ENCODE results near the gene IL1R2. TPM values are rescaled to one million over a fixed set of nuclear protein-coding genes. Genes with fewer than 3 reads are reported as not detected.

Gene IL1R2
- total and polyA plus RNA-seq, 9 of the 15 experiments (the other 6 are each of a cell fraction or from before 2014, with no cell fraction given), result 0.13 TPM; not detected in 8

- ChIA-PET POLR2A (no interaction called here), CTCF (ENCODE audit: low intra/inter-chr PET ratio) (no interaction called here)
- H3K9me1 ChIP-seq (ENCODE audit: control insufficient read depth, insufficient read depth, low read length), result no peaks in the 10 kb centered on the region
- H3K4me2 ChIP-seq (ENCODE audit: insufficient read depth, low read length), result no peak overlapping the region
- WGBS (ENCODE audit: insufficient coverage, low coverage, missing lambda C conversion rate), result 13% methylated on average over 1 of the region's 1 CpG
- H3K9me3 ChIP-seq (replicated peaks; ENCODE audit: control insufficient read depth, insufficient read depth, low read depth, low read length), result no peaks in the 10 kb centered on the region
- H3K9ac ChIP-seq (ENCODE audit: insufficient read depth in 1 of 2, low read depth in 2 of 2, low read length in 2 of 2), result no peak overlapping the region
- no peaks in the 10 kb centered on the region for H3K36me3 ChIP-seq (ENCODE audit: control insufficient read depth, insufficient read depth, low read length)
- H3K27me3 ChIP-seq (ENCODE audit: control insufficient read depth in 2 of 2, insufficient read depth in 2 of 2, low read length in 2 of 2), result peaks cover 2 to 9% of the 10 kb centered on the region in 2 experiments; a peak in 3 of 5 replicates
- H2AFZ ChIP-seq (ENCODE audit: low read depth, low read length), result no peak overlapping the region
- ATAC-seq (no peak), FAIRE-seq (no peak), DNase-seq (ENCODE audit: extremely low read depth in 1 of 4, low spot score in 3 of 4) (no peak)
- in situ Hi-C loops (cut with MboI), result loop anchor here (10.0 kb wide), 1 partner anchor 341 kb away; the partner anchor contains the start of gene IL18R1
- no peaks in the 10 kb centered on the region for H3K79me2 ChIP-seq (ENCODE audit: control insufficient read depth, insufficient read depth, low read length)
- no TSS peak for BruUV-seq (replicated peaks)
- H4K20me1 ChIP-seq (replicated peaks; ENCODE audit: control insufficient read depth, insufficient read depth, low read length), result no peaks in the 10 kb centered on the region
- H3K27ac ChIP-seq (ENCODE audit: extremely low read depth, low read depth, low read length), result no peak overlapping the region
- TF ChIP-seq ARHGAP35 (IDR thresholded peaks at IDR 0.05; ENCODE audit: partially characterized antibody), result no peak
- no peak for TF ChIP-seq PBX2 (CRISPR knock-in tag; IDR thresholded peaks at IDR 0.05; ENCODE audit: low read depth)
- TF ChIP-seq PBX2 (tag; conservative IDR thresholded peaks at IDR 0.05; ENCODE audit: low read depth), result no peak
- no peak for TF ChIP-seq CCAR2 (IDR thresholded peaks at IDR 0.05; ENCODE audit: low read depth, low read length)
- no peak for TF ChIP-seq SMAD1 (IDR thresholded peaks at IDR 0.05; ENCODE audit: low read depth, low read length, partially characterized antibody)
- TF ChIP-seq ZSCAN32 (CRISPR knock-in tag; IDR thresholded peaks at IDR 0.05), result no peak
- TF ChIP-seq ZFP1 (CRISPR knock-in tag; IDR thresholded peaks at IDR 0.05), result no peak
- TF ChIP-seq HNRNPK (IDR thresholded peaks at IDR 0.05; ENCODE audit: low read depth, low read length, poor library complexity, severe bottlenecking), result no peak
- no peak overlapping the region for H3K4me3 ChIP-seq
- intact Hi-C loops (cut with micrococcal nuclease), result no loop called here
- no peaks in the 10 kb centered on the region for H3K4me1 ChIP-seq (replicated peaks in 1 of 2; ENCODE audit: control insufficient read depth in 2 of 2, insufficient read depth in 2 of 2, low read length in 2 of 2)
Observed at GRCh38 chr2:102014041-102014345, 22.2 kb downstream of the IL1R2 start.

Data from K562 (cell line).